CD14-positive monocyte (primary cell): ENCODE results near the gene PMEPA1. TPM values are rescaled to one million over a fixed set of nuclear protein-coding genes. Genes with fewer than 3 reads are reported as not detected.
A peak's percentile ranks its signal among the peaks of the same experiment; 100 is the strongest.

ENCODE experiments used
- DNase-seq, 3 donors: peaks; one replicate each; pipeline ENCODE4 v3.0.0-alpha.2; 2011 to 2022
- H2AFZ ChIP-seq: 2 replicates; pipeline ENCODE4 v1.6.0; 2012; ENCODE audit warnings: mild to moderate bottlenecking, low read depth, low read length, inconsistent platforms; ENCODE audit not compliant: insufficient read depth, poor library complexity, severe bottlenecking
- H3K27ac ChIP-seq, 2 donors: 1 replicate in 1 of 2; 2 replicates in 1 of 2; pipeline ENCODE4 v1.5.1; 2012 to 2013; ENCODE audit warnings: low read length in 2 of 2, control low read depth in 1 of 2, inconsistent platforms in 1 of 2, low read depth in 1 of 2, mild to moderate bottlenecking in 1 of 2
- H3K27me3 ChIP-seq, 2 donors: one replicate each; pipeline versions ENCODE4 v1.6.0 to v1.6.1; 2011 to 2013; ENCODE audit warnings: low read length in 2 of 2; ENCODE audit not compliant: control insufficient read depth in 2 of 2, insufficient read depth in 2 of 2
- H3K36me3 ChIP-seq, 2 donors: replicated peaks in 1 of 2; 1 replicate in 1 of 2; 2 replicates in 1 of 2; pipeline versions ENCODE4 v1.5.1 to v1.6.1; 2012 to 2013; ENCODE audit warnings: low read length in 2 of 2, control low read depth in 1 of 2, inconsistent platforms in 1 of 2, mild to moderate bottlenecking in 1 of 2; ENCODE audit not compliant: insufficient read depth in 2 of 2, control insufficient read depth in 1 of 2
- H3K4me1 ChIP-seq, 2 donors: 1 replicate in 1 of 2; 2 replicates in 1 of 2; pipeline versions ENCODE4 v1.5.1 to v1.6.1; 2012 to 2013; ENCODE audit warnings: low read length in 2 of 2, control low read depth in 1 of 2, inconsistent platforms in 1 of 2, mild to moderate bottlenecking in 1 of 2, moderate library complexity in 1 of 2; ENCODE audit not compliant: insufficient read depth in 2 of 2, control insufficient read depth in 1 of 2
- H3K4me2 ChIP-seq: replicated peaks from 2 replicates; pipeline ENCODE3; 2012; ENCODE audit warnings: low read length, moderate library complexity, mild to moderate bottlenecking; ENCODE audit not compliant: poor library complexity, severe bottlenecking; ENCODE audit errors: extremely low read depth
- H3K4me3 ChIP-seq, 3 experiments: fragments of 200-600 bp in 1 of 3; sonication (generic) in 1 of 3; replicated peaks in 1 of 3; 1 replicate in 2 of 3; 2 replicates in 1 of 3; pipeline ENCODE4 v1.5.1; 2011 to 2013; ENCODE audit warnings: low read length in 3 of 3, mild to moderate bottlenecking in 3 of 3, control low read depth in 2 of 3, low read depth in 2 of 3, inconsistent platforms in 1 of 3, moderate library complexity in 1 of 3
- H3K79me2 ChIP-seq: 2 replicates; pipeline ENCODE4 v1.6.0; 2012; ENCODE audit warnings: mild to moderate bottlenecking, control low read depth, inconsistent platforms, low read length, moderate library complexity; ENCODE audit not compliant: insufficient read depth
- H3K9ac ChIP-seq: 2 replicates; pipeline ENCODE4 v1.6.0; 2017; ENCODE audit warnings: low read length, mild to moderate bottlenecking; ENCODE audit not compliant: insufficient read depth, poor library complexity, severe bottlenecking
- H3K9me3 ChIP-seq, 2 donors: replicated peaks in 1 of 2; 1 replicate in 1 of 2; 2 replicates in 1 of 2; pipeline versions ENCODE4 v1.5.1 to v1.6.1; 2012 to 2013; ENCODE audit warnings: low read length in 2 of 2, control low read depth in 1 of 2; ENCODE audit not compliant: control insufficient read depth in 1 of 2, insufficient read depth in 1 of 2
- H4K20me1 ChIP-seq: 2 replicates; pipeline ENCODE4 v1.6.0; 2012; ENCODE audit warnings: mild to moderate bottlenecking, low read length, control low read depth, moderate library complexity; ENCODE audit not compliant: insufficient read depth
- H3K27ac Mint-ChIP-seq, 7 donors: one replicate each; pipeline ENCODE4 v1.8.0; 2020; ENCODE audit warnings: mild to moderate bottlenecking in 7 of 7, mixed read lengths in 7 of 7, moderate library complexity in 6 of 7, inconsistent platforms in 2 of 7
- H3K27me3 Mint-ChIP-seq, 3 donors: one replicate each; pipeline ENCODE4 v1.8.0; 2021 to 2022; ENCODE audit warnings: low read depth in 3 of 3, mild to moderate bottlenecking in 3 of 3, mixed read lengths in 3 of 3, moderate library complexity in 3 of 3, inconsistent platforms in 1 of 3
- H3K36me3 Mint-ChIP-seq, 2 donors: one replicate each; pipeline ENCODE4 v1.8.0; 2020; ENCODE audit warnings: mixed read lengths in 2 of 2, inconsistent platforms in 1 of 2, mild to moderate bottlenecking in 1 of 2
- H3K4me1 Mint-ChIP-seq: one replicate; pipeline ENCODE4 v1.8.0; 2020; ENCODE audit warnings: mild to moderate bottlenecking, mixed read lengths
- H3K4me3 Mint-ChIP-seq, 2 donors: one replicate each; pipeline ENCODE4 v1.8.0; 2020; ENCODE audit warnings: mild to moderate bottlenecking in 2 of 2, mixed read lengths in 2 of 2, moderate library complexity in 1 of 2
- H3K9me3 Mint-ChIP-seq, 7 donors: one replicate each; pipeline ENCODE4 v1.8.0; 2020 to 2022; ENCODE audit warnings: mixed read lengths in 7 of 7, mild to moderate bottlenecking in 6 of 7, moderate library complexity in 6 of 7, inconsistent platforms in 2 of 7
- WGBS: methylation state at CpG from one replicate; pipeline ENCODE4 v1.1.5; 2013; ENCODE audit warnings: missing lambda C conversion rate; ENCODE audit not compliant: insufficient coverage; 5-methylcytosine and 5-hydroxymethylcytosine counted together
- intact Hi-C, 2 donors: fragments of 100-400 bp; cut with micrococcal nuclease; formaldehyde crosslinking; loops; one replicate each; pipeline versions ENCODE4 v1.15.0 to v1.15.1; 2023
- polyA plus RNA-seq, 3 donors: library from polyadenylated mRNA; depleted of rRNA in 1 of 3; unstranded in 2 of 3; stranded (reverse) in 1 of 3; fragments of 300-500 nt in 2 of 3; fragments of >200 nt in 1 of 3; fragmentation: Illumina TruSeq in 2 of 3; gene quantifications; 1 replicate in 2 of 3; 2 replicates in 1 of 3; pipeline ENCODE4 v1.2.3, GENCODE V29; 2012 to 2021
- TF ChIP-seq, protein P1 (sequence below): fragments of 200-600 bp; IDR thresholded peaks from one replicate; pipeline ENCODE4 v1.8.0; 2022; ENCODE audit warnings: antibody characterized with exemption, mild to moderate bottlenecking

The PMEPA1 gene
- polyA plus RNA-seq, 3 donors: 0.12 to 0.73 (median 0.59) TPM

DNA sequence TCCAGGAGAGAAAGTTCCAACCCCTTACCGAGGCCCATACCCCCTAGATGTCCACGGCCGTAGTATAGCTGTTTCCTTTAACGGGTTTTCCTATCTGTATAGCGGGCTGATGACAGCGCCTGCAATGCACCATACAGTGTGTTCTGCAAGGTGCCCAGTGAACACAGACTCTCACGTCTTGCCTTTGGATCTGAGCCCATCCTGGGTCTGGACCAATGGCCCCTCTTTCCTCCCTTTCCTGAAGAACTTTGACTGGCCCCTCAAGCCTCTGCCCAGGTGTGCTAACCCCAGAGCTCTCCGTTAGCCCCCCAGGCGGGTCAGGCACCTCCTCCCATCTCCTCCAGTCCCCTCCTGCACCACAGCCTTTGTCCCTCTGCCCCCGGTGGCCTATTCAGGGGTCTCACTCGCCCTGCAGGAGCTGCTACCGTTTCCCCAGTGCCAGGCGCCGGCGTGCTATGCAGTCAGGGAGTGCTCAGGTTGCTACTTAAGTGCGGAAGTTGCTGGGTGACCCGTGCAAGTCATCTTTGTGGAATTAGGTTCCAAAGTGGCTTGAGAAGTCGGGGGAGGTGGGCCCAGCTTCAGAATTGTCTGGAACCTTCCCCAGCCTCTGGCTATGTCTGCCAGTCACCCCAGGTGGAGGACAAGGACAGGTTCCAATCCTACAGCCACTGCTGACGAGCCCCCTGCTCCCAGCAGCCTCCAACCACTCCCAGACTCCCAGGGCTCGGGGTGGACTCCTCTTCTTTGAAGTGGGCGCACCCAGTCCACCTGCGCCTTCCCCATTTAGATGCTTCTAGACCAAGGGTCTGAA is 54.6 kb downstream of the PMEPA1 start:
- H3K9me3 ChIP-seq: no peaks in the 10 kb centered on the region
- H2AFZ ChIP-seq: no peak overlapping the region
- no peak overlapping the region for H3K4me3 ChIP-seq
- H3K79me2 ChIP-seq: no peaks in the 10 kb centered on the region
- peaks cover 0 to 3% (median 0%) of the 10 kb centered on the region in 7 donors for H3K9me3 Mint-ChIP-seq
- H3K4me1 Mint-ChIP-seq: peaks cover 2% of the 10 kb centered on the region
- no peak overlapping the region for H3K4me2 ChIP-seq
- no peak overlapping the region for H3K4me3 Mint-ChIP-seq
- no peak for DNase-seq
- TF ChIP-seq, protein P1, sequence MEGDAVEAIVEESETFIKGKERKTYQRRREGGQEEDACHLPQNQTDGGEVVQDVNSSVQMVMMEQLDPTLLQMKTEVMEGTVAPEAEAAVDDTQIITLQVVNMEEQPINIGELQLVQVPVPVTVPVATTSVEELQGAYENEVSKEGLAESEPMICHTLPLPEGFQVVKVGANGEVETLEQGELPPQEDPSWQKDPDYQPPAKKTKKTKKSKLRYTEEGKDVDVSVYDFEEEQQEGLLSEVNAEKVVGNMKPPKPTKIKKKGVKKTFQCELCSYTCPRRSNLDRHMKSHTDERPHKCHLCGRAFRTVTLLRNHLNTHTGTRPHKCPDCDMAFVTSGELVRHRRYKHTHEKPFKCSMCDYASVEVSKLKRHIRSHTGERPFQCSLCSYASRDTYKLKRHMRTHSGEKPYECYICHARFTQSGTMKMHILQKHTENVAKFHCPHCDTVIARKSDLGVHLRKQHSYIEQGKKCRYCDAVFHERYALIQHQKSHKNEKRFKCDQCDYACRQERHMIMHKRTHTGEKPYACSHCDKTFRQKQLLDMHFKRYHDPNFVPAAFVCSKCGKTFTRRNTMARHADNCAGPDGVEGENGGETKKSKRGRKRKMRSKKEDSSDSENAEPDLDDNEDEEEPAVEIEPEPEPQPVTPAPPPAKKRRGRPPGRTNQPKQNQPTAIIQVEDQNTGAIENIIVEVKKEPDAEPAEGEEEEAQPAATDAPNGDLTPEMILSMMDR: no peak
- WGBS: 90% methylated on average over 20 of the region's 22 CpGs
- H3K36me3 ChIP-seq: no peaks in the 10 kb centered on the region
- H3K36me3 Mint-ChIP-seq: no peaks in the 10 kb centered on the region
- no peak overlapping the region for H3K9ac ChIP-seq
- intact Hi-C loops: loop anchor here in 1 of 2 donors (5.0 to 10.0 kb wide), 2 partner anchors 58 to 520 kb away; no protein-coding TSS in a partner anchor
- H3K27ac Mint-ChIP-seq: peak overlapping the region in 1 of 7 donors; percentile 42
- no peaks in the 10 kb centered on the region for H3K4me1 ChIP-seq
- H3K27ac ChIP-seq: no peak overlapping the region
- H3K27me3 ChIP-seq: no peaks in the 10 kb centered on the region
- H3K27me3 Mint-ChIP-seq: peaks cover 2 to 7% (median 3%) of the 10 kb centered on the region in 3 donors
- no peaks in the 10 kb centered on the region for H4K20me1 ChIP-seq

DNA sequence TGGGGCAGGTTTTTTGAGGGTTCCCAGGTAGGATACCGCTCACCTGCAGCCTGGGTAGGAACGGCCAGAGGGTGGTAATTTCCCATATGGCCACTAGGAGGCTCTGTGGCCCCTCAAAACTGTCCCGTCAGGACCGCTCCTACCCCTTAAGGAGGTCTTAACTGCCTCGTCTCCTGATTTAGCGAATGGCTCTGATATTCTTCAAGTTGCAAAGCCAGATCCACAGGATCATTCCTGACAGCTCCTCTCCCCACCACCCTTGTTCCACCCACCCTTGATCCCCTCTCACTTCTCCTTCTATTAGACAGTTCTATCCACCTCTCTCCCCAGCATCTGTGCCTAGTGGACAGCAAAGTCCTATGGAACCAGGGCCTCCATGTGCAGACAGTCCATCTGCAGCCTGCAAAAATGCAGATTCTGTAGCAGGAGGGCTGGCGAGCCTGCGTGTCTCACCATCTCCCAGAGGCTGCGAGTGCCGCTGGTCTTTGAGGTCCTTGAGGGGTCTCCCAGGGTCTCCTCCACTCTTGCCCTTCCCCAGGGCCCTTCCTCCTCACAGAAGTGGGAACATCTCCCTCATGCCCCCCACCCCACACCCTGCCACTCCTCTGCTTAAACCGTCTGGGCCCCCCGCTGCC is 55.3 kb downstream of the PMEPA1 start:
- intact Hi-C loops: loop anchor here in 1 of 2 donors (5.0 to 10.0 kb wide), 2 partner anchors 57 to 520 kb away; no protein-coding TSS in a partner anchor
- Mint-ChIP-seq H3K4me3 (no peak overlapping the region), H3K27me3 (peaks cover 4 to 8% (median 8%) of the 10 kb centered on the region in 3 donors), H3K9me3 (no peaks in the 10 kb centered on the region), H3K27ac (no peak overlapping the region), H3K4me1 (peaks cover 3% of the 10 kb centered on the region), H3K36me3 (no peaks in the 10 kb centered on the region)
- H3K4me3 ChIP-seq: no peak overlapping the region
- H3K9me3 ChIP-seq: no peaks in the 10 kb centered on the region
- WGBS: 53% methylated on average over 10 of the region's 12 CpGs
- DNase-seq: peak; percentile 21 to 45 (median 41)
- no peak overlapping the region for H3K9ac ChIP-seq
- no peak overlapping the region for H2AFZ ChIP-seq
- TF ChIP-seq, protein P1: peak; percentile 92
- H3K27ac ChIP-seq: no peak overlapping the region
- no peaks in the 10 kb centered on the region for H3K4me1 ChIP-seq
- H3K27me3 ChIP-seq: no peaks in the 10 kb centered on the region
- H3K4me2 ChIP-seq: no peak overlapping the region
- no peaks in the 10 kb centered on the region for H3K36me3 ChIP-seq
- H4K20me1 ChIP-seq: no peaks in the 10 kb centered on the region
- no peaks in the 10 kb centered on the region for H3K79me2 ChIP-seq
